Stimulated activated CD8-positive, alpha-beta memory T cell treated with anti-CD3 and anti-CD28 coated beads, Interleukin-12 subunit alpha, Interleukin-12 subunit beta, amount 100 ng/mL, for 1 hour (primary cell): ENCODE data around the gene DYNC1H1.
"Not testable (repeated sequence)": the region's sequence is repeated elsewhere in the genome, so short reads cannot be mapped to it uniquely, and the experiment has no call there.

ENCODE experiments used
- DNase-seq: peaks from one replicate; pipeline ENCODE4 v3.0.0-alpha.2; 2020; ENCODE audit warnings: low read depth

DYNC1H1 gene

DNA sequence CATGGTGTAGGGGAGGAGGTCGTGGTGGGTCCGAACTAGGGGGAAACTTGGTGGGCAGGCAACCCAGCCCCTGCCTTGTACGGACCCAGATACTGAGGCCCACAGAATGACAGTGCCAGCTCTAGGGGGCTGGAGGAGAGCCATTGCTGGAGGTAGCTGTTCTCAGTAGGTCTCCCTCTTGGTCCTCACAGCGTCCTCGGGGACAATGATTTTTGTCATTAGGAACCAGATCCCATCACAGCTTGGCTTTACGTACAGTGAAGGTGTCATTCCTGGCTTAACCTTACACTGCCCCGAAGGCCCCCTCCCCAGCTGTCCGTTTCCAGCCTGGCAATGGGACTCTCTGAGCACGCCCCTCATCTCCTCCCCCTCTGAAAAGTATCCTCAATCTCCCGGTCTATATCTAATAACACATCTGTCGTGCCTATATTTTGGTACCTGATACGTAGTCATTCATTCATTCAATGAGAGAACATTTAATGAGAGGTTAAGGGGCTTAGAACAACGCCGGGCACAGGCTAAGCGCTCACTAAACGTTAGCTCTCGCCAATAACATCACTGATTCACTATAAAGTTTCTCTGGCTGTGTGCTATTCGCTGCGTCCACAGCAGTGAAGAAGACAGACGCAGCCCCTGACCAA lies 597 bp upstream of the DYNC1H1 start:
- DNase-seq = no peak

DNA sequence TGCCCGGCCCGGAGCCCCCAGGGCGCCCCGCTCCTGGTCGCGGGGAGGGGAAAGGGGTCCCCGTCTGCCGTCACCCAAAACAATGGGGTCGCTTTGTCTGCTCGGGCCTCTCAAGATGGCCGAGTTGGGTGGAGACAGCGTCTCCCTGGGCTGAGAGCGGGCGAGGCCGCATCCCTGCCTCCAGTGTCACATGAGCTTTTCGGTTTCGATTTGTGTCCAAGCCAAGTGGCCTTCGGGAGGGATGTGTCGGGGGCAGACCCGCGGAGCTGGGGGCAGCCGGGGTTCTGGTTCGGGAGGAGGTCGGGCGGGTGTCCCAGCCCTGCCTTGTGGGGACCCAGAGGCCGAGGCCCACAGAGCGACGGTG lies 790 bp downstream of the DYNC1H1 start:
- peak; percentile 36 for DNase-seq

DNA sequence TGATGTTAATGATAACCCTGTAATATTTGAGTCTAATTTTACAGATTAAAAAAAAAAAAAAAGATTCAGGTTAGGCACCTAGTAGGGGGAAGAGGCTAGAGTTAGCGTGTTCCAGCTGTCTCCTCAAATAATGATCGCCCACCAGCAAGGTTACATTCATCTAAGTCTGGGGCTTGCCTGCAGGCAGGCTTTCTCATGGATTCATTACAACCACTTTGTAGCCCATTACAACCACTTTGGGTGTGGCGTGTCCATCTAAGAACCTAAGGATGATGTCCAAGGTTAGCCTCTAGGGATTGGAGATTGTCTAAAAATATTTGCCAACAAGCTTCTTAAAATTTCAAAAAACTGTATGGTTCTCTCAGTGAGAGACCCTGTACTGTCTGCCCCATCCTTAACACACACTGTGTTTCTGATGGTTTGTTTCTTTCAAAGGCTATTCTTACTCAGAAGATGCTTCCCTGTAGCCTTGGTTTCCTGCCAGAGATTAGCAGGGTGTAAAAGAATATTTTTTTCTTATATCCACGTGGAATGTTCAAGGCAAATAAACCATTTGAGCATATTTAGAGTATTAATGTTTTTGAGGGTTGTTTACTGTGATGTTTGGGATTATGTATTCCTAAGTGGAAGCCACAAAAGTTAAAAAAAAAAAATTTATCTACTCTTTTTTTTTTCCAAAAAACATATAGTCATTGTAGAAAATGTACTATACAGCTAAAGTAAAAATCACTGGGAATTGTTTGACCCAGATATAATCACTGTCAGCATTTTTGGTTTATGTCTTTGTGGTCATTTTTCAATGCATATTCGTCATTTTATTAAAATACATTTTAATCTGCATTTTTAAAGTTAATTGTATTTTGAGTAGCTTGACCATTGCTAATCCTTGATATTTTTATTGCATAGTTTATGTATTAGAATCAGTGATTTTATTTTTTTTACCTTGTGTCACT lies 1.7 kb downstream of the DYNC1H1 start:
- DNase-seq = no peak

DNA sequence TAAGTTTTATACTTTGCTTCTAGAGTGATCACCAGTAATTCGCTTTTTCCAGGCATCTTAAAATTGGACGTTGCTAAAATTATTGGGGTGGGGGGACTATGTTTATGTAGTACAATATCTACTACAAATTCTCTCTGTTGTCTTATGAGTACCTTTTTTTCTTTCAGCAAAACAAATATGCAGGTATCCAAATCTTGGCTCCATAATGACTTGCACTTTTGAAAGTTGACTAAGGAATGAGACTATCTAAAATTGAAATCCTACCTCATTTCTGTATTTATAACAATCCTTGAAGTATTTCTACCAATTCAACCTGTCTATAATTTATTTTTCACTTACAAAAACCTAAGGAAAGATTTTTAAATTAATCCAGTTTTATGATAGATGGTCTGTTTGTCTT lies 2.4 kb downstream of the DYNC1H1 start:
- no peak for DNase-seq

DNA sequence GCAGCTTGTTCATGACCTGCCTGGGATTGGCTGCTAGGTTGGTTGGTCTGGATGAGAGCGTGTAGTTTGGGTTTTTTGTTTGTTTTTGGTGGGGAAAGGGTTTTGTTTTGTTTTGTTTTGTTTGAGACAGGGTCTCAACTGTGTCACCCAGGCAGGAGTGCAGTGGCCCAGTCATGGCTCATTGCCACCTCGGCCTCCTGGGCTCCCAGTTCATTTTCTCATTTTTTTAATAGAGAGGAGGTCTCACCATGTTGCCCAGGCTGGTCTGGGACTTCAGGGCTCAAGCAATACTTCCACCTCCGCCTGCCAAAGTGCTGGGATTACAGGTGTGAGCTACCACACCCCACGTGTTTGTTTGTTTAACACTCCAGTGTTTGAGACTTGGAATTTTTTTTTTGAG lies 3.8 kb downstream of the DYNC1H1 start:
- no peak for DNase-seq

DNA sequence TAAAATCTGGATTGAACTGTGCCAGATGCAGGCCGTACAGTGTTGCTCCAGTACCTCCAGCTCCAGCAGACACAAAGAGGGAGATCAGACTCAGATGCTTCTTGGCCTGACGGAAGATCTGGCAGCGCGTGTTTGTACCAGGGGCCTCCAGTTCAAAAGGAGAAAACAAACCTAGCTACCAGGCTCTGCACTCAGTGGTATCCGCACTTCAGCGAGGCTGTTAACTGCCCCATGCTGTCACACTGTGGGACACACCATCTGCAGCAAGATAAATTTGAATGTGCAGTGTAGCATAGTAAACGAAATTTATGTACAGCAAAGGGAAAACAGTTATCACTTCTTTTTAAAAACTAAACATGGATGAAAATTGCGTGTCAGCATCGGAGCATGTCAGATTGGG lies 5.1 kb downstream of the DYNC1H1 start:
- DNase-seq = no peak

DNA sequence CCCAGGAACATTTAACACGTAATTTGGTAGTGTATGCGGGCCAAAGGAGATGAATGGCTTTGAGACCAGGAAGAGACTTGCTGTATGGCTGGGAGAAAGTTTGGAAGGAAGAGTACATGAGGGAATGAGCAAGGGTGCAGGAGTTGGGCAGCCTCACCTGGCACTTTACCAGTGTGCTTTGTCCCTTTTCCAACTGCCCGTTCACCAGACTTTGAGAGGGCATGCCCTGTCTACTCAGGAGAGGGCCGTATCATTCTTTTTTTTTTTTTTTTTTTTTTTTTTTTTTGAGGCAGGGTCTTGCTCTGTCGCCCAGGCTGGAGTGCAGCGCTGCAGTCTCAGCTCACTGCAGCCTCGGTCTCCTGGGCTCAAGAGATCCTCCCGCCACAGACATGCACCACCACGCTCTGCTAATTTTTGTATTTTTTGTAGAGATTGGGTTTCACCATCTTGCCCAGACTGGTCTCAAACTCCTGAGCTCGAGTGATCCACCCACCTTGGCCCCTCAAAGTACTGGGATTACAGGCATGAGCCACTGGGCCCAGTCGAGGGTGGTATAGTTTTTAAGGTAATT lies 6.5 kb downstream of the DYNC1H1 start:
- no peak for DNase-seq

DNA sequence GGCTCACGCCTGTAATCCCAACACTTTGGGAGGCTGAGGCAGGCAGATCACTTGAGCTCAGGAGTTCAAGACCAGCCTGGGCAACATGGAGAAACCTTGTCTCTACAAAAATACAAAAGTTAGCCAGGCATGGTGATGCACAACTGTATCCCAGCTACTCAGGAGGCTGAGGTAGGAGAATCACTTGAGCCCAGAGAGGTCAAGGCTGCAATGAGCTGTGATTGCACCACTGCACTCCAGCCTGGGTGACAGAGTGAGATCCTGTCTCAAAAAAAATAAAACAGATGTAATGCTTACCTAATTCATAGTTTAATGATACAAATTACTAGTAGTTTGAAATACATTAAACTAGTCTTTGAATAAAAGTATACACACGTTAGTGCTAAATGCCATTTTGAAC lies 7.1 kb downstream of the DYNC1H1 start:
- DNase-seq = not testable (repeated sequence)

DNA sequence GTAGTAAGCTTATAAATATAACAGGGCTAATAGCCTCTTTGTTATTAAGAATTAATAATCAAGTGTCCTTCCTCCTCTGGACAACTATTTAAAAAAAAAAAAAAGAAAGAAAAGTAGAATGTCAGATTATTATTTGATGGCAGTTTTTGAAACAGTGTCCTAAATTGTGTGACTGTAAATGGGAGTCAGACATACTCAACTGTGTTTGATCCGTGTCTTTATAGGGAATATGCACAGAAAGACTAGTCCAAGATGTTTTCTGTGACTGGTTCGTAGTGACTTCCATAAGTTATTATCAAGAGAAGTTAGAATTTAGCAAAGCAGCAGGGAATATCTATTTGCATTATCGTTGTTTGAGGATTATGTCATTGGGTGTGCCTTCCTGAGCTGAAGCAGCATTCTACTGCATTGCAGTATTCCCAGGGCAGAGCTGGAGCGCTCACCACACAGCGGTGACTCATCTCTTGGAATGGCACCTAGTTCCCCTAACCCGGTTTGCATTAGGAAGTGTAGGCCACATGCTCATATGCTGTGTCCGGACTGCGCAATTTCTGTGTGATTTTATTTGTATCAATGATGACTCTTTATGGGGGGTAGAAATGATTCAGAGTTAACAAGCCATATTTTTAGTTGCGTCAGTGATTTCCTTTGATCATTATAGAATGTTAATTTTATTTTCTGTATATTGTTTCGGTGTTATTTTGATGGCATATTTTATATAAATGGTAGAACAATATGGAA lies 7.9 kb downstream of the DYNC1H1 start:
- no peak for DNase-seq

DNA sequence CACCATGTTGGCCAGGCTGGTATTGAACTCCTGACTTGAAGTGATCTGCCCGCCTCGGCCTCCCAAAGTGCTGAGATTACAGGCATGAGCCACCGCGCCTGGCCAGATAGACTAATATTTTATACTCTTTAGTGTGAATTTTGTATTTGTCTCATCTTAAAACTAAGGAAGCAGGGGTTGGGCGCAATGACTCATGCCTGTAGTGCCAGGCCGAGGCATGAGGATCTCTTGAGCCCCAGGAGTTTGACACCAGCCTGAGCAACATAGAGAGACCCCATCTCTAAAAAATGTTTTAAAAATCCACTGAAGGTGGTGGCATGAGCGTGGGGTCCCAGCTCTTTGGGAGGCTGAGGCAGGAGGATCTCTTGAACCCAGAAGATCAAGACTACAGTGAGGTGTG lies 9.0 kb downstream of the DYNC1H1 start:
- no peak for DNase-seq

DNA sequence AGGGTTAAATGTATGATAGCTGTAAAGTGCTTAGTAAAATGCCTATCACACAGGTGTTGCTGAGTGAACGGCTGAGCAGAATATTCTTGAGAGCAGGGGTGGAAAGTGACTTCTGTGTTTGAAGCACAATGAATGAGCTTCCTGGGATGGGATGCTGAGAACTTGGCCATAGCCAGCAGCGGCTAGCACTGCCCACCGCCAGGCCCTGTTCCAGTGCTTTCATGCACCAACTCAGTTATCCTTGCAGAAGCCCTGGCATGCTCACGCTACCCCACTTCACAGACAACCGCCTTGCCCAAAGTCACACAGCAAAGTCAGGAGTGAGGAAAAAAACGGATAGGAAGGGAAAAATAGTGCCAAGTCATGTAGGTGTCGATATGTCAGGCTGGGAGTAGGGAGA lies 10.9 kb downstream of the DYNC1H1 start:
- DNase-seq = no peak

DNA sequence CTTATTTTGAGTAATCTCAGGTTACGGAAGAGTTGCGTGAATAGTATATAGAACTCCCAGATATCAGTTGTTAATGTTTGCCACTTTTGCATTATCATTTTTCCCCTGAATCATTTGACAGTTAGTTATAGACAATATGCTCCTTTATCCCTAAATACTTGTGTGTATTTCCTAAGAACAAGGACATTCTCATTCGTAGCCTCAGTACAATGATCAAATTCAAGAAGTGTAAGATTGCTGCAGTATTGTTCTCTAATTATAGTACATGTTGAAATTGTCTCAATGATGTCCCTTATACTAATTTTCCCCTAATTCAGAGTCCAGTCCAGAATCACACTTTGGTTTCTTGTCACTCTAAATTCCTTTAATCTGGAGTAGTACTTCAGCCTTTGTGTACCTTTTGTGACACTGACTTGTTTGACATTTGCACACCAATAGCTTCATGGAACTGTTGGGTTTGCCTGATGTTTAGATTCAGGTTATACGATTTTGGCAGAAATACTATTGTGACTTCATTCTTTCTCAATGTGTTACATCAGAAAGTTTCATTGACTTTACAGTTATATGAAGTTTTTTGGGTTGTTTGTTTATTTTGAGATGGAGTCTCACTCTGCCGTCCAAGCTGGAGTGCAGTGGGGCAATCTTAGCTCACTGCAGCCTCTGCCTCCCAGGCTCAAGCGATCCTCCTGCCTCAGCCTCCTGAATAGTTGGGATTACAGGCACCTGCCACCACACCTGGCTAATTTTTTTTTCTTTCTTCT lies 13.1 kb downstream of the DYNC1H1 start:
- no peak for DNase-seq

DNA sequence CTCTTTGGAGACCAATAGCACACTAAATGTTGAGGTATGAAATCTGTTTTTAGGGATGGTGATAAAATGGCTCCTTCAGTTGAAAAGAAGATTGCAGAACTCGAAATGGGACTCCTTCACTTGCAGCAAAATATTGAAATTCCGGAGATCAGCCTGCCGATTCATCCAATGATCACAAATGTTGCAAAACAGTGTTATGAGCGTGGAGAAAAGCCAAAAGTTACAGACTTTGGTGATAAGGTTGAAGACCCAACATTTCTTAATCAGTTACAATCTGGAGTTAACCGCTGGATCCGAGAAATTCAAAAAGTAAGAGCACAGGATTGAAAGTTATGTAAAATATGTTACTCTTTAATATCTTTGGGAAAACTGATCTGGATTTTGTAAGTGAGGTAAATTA lies 15.3 kb downstream of the DYNC1H1 start:
- no peak for DNase-seq

DNA sequence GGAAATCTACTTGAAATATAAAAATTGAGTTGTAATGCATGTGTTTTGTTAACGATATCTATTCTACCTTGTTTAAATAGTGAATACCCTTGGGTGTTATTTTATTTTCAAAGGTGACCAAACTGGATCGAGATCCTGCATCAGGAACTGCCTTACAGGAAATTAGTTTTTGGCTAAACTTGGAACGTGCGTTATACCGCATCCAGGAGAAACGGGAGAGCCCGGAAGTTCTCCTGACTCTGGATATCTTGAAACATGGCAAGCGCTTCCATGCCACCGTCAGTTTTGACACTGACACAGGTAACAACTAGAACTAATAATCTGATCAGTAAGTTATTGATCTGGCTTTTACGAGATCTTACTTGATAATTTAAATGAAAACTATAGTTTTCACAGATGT lies 15.9 kb downstream of the DYNC1H1 start:
- DNase-seq = no peak

DNA sequence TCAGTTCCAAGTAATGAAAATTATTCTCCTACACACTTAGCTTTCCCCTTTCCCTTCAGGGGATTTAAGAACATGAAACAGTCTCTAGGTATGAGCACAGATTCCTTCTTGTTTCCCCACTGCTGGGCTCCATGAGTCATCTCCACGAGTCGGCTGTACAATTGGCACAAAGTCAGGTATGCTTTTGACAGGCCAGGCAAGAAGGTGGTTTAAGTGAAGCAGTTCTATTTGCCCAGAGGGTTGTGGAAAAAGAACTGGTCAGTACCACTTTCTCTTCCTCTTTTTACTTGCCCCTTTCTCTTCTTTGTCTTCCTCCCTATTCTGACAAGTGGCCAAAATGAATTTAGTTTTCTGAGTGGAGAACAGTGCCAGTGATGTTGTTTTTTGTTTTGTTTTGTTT lies 16.3 kb downstream of the DYNC1H1 start:
- DNase-seq = no peak

DNA sequence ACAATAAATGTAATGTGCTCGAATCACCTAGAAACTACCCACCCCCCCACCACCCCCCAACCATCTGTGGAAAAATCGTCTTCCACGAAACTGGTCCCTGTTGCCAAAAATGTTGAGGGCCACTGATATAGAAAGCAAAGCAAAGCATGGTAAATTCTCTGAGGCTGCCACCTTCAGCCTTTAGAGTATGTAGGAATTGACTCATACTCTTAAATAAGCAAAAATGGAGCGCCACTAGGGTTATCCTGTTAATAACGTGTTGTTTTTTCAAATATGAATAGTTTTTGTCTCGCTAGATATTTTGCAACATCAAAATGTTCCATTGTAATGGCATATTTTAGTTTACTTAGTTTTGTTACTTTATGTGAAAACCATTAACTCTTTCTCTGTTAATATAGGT lies 18.2 kb downstream of the DYNC1H1 start:
- no peak for DNase-seq

DNA sequence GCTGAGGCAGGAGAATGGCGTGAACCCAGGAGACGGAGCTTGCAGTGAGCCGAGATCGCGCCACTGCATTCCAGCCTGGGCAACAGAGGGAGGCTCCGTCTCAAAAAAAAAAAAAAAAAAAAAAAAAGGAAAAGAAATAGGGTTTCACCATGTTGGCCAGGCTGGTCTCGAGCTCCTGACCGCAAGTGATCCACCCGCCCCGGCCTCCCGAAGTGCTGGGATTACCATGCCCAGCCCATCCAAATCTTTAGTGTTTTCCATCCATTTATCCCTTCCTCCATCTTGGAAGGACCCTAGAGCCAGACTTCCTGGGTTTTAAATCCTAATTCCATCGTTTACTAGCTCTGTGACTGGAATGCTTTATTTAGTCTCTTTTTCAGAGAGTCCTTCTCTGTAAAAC lies 20.5 kb downstream of the DYNC1H1 start:
- not testable (repeated sequence) for DNase-seq

DNA sequence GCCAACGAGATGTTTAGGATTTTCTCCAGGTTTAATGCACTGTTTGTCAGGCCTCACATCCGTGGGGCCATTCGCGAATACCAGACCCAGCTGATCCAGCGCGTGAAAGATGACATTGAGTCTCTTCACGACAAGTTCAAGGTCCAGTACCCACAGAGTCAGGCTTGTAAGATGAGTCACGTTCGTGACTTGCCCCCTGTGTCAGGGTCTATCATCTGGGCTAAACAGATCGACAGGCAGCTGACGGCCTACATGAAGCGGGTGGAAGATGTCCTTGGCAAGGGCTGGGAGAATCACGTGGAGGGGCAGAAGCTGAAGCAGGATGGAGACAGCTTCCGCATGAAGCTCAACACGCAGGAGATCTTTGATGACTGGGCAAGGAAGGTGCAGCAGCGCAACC lies 21.6 kb downstream of the DYNC1H1 start:
- DNase-seq = no peak

DNA sequence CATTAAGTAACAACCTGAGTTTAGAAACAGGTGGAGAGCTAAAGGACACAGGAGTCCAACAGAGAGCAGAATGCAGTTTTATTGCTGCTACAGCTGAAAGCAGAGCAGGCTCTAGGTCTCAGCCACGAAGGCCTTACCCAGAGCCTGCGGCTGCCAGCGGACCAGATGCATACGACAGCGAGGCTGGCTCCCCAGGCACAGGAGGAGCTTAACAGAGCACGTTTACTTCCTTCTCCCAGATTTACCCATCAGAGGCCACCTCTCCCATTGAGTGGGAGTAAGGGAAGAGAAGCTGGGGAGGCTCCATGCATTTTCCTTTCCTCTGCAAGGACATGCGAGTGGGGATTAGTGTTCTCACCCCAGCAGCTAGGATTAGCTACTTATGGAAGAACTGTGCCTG lies 22.6 kb downstream of the DYNC1H1 start:
- DNase-seq = no peak

DNA sequence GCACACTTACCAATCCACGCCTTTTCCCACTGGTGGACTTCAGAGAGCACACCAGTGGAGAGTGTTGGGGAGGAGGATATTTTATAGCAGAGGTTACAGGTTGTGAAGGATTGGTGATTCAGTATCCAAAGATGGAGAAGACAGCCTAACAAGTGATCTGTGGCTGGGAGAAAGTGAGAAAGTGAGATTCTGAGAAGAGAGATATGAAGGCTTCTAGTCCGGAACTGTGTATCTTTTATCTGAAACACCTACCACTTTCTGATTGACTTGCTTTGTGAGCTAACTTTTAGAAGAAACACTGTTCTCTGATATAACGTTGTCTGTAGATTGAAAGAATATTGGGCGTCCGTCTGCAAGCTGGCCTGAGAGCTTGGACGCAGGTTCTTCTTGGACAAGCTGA lies 24.0 kb downstream of the DYNC1H1 start:
- no peak for DNase-seq

DNA sequence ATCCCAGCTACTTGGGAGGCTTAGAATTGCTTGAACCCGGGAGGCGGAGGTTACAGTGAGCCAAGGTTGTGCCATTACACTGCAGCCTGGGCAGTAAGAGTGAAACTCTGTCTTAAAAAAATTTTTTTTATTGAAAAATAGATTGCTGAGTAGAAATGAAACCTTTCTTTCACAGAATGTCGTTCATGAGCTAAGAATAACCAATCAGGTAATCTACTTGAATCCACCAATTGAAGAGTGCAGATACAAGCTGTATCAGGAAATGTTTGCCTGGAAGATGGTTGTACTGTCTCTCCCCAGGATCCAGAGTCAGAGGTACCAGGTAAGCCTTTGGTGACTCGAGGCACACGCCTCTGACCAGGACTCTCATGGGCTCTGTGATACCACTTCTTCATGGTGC lies 27.0 kb downstream of the DYNC1H1 start:
- DNase-seq = no peak

DNA sequence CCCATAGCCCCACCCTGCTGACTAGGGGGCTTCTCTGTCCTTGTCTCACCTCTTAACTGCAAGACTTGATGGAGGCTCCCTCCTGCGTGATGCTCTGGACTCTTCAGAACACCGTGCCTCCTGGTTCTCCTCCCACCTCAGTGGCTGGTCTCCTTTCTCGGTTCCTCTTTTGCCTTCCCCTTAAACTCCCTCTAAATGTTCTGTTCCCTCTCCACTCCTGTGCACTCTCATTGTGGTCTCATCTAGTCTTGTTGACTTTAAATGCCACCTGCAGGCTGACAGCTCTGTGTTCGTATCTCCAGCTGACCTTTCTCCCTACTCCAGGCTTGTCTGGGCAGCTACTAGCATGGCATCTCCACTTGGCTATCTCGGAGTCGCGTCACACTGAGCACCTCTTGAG lies 28.3 kb downstream of the DYNC1H1 start:
- no peak for DNase-seq
